ENCODE measurements around the gene ATG7.

The ATG7 gene

GRCh38 chr3:11392014-11392859 lies 120.0 kb downstream of the ATG7 start:
- no peak for TF ChIP-seq CTCF (IDR thresholded peaks at IDR 0.05)

GRCh38 chr3:11392860-11393114 lies 120.6 kb downstream of the ATG7 start:
- no peak for TF ChIP-seq CTCF (IDR thresholded peaks at IDR 0.05)

GRCh38 chr3:11393401-11393800 lies 121.2 kb downstream of the ATG7 start:
- no peak for TF ChIP-seq CTCF (IDR thresholded peaks at IDR 0.05)

GRCh38 chr3:11394392-11394791 lies 122.2 kb downstream of the ATG7 start:
- TF ChIP-seq CTCF (IDR thresholded peaks at IDR 0.05): no peak

GRCh38 chr3:11400213-11400612 lies 128.0 kb downstream of the ATG7 start:
- TF ChIP-seq CTCF (IDR thresholded peaks at IDR 0.05): no peak

- TF ChIP-seq CTCF (IDR thresholded peaks at IDR 0.05): no peak
These were observed 129.2 kb downstream of the ATG7 start for GRCh38 chr3:11401434-11401833.

- no peak for TF ChIP-seq CTCF (IDR thresholded peaks at IDR 0.05)
These were observed 133.1 kb downstream of the ATG7 start for GRCh38 chr3:11405323-11405722.

GRCh38 chr3:11407644-11408043 lies 135.4 kb downstream of the ATG7 start:
- TF ChIP-seq CTCF (IDR thresholded peaks at IDR 0.05): no peak
